HEK293T (cell line): ENCODE results near the gene PARP8.

Experiments used
- ARNT ChIP-seq: fragments of 450-650 bp; IDR thresholded peaks from 2 replicates; pipeline ENCODE4 v1.6.1; 2017; ENCODE audit warnings: mild to moderate bottlenecking
- BHLHE40 ChIP-seq: fragments of 450-650 bp; IDR thresholded peaks from 2 replicates; pipeline ENCODE4 v1.6.1; 2016; ENCODE audit warnings: mild to moderate bottlenecking, moderate library complexity, borderline replicate concordance
- ELF4 ChIP-seq: fragments of 450-650 bp; IDR thresholded peaks from 2 replicates; pipeline ENCODE4 v1.6.1; 2017; ENCODE audit warnings: antibody characterized with exemption
- FOXK2 ChIP-seq: fragments of 450-650 bp; IDR thresholded peaks from 2 replicates; pipeline ENCODE4 v1.6.1; 2016; ENCODE audit warnings: mild to moderate bottlenecking
- HDGF ChIP-seq: fragments of 450-650 bp; IDR thresholded peaks from 2 replicates; pipeline ENCODE4 v1.6.1; 2017; ENCODE audit warnings: antibody characterized with exemption, borderline replicate concordance
- L3MBTL2 ChIP-seq: fragments of 450-650 bp; conservative IDR thresholded peaks from 2 replicates; pipeline ENCODE4 v1.6.1; 2016; ENCODE audit warnings: mild to moderate bottlenecking
- NFRKB ChIP-seq: fragments of 450-650 bp; IDR thresholded peaks from 2 replicates; pipeline ENCODE4 v1.6.1; 2016; ENCODE audit warnings: mild to moderate bottlenecking, moderate library complexity
- SP1 ChIP-seq: fragments of 450-650 bp; IDR thresholded peaks from 2 replicates; pipeline ENCODE4 v1.6.1; 2017
- SUZ12 ChIP-seq: fragments of 450-650 bp; IDR thresholded peaks from 2 replicates; pipeline ENCODE4 v1.6.1; 2016; ENCODE audit warnings: mild to moderate bottlenecking
- TF ChIP-seq, protein P1 (sequence below): fragments of 450-650 bp; IDR thresholded peaks from 2 replicates; pipeline ENCODE4 v1.6.1; 2016

DNA sequence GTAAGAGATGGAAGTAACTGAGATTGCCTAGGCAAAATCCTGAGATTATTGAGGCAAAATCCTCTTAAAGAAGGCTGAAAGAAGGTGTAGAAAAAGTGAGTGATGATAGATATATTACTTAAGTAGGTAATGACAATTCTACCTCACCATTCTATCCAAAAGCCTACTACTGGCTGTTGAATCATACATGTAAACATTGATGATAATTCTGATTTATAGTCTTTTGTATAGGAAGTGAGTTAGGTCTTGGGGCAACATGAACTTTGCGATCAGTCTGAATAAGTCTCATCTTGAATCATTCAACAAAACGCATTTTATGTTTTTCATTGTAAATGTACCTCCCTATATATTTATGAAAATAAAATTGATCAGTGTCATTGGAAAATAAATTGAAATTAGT is 99.6 kb downstream of the PARP8 start:
- TF ChIP-seq HDGF (no peak), ARNT (no peak), ELF4 (no peak), SUZ12 (no peak), FOXK2 (no peak), L3MBTL2 (no peak), BHLHE40 (no peak), SP1 (no peak), NFRKB (no peak)
- TF ChIP-seq, protein P1, sequence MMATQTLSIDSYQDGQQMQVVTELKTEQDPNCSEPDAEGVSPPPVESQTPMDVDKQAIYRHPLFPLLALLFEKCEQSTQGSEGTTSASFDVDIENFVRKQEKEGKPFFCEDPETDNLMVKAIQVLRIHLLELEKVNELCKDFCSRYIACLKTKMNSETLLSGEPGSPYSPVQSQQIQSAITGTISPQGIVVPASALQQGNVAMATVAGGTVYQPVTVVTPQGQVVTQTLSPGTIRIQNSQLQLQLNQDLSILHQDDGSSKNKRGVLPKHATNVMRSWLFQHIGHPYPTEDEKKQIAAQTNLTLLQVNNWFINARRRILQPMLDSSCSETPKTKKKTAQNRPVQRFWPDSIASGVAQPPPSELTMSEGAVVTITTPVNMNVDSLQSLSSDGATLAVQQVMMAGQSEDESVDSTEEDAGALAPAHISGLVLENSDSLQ: no peak
